Bronchial epithelial cell (primary cell): ENCODE data around the gene PLK1. TPM values are rescaled to one million over a fixed set of nuclear protein-coding genes. Genes with fewer than 3 reads are reported as not detected.

Source experiments
- DNase-seq: peaks from one replicate; pipeline ENCODE4 v3.0.0-alpha.2; 2010; ENCODE audit warnings: low read depth
- FAIRE-seq: peaks from 2 replicates; lab custom pipeline; 2011; peaks lifted over from hg19 to GRCh38; lab: Jason Lieb, UNC
- H3K27me3 ChIP-seq: 2 replicates; pipeline ENCODE4 v1.5.1; 2011; ENCODE audit warnings: low read length; ENCODE audit not compliant: control insufficient read depth, insufficient read depth
- H3K36me3 ChIP-seq: 2 replicates; pipeline ENCODE4 v1.5.1; 2011; ENCODE audit warnings: low read length; ENCODE audit not compliant: control insufficient read depth, insufficient read depth
- H3K4me3 ChIP-seq: 2 replicates; pipeline ENCODE4 v1.5.1; 2011; ENCODE audit warnings: mild to moderate bottlenecking, low read depth, low read length, control low read depth
- total RNA-seq: library from RNA; depleted of rRNA; stranded (reverse); fragments of >200 nt; gene quantifications from 2 replicates; pipeline ENCODE4 v1.2.1, GENCODE V29; 2014
- TF ChIP-seq, protein P1 (sequence below): IDR thresholded peaks from 2 replicates; pipeline ENCODE4 v1.5.1; 2011; ENCODE audit warnings: mild to moderate bottlenecking, moderate library complexity, low read length, control low read depth, inconsistent platforms; ENCODE audit not compliant: insufficient read depth, severe bottlenecking

PLK1 gene
- total RNA-seq, 1 donor from 2014 or later, result 1.3 TPM

- no peaks in the 10 kb centered on the region for H3K27me3 ChIP-seq
- H3K4me3 ChIP-seq, result no peak overlapping the region
- DNase-seq (no peak), FAIRE-seq (no peak)
- TF ChIP-seq, protein P1, sequence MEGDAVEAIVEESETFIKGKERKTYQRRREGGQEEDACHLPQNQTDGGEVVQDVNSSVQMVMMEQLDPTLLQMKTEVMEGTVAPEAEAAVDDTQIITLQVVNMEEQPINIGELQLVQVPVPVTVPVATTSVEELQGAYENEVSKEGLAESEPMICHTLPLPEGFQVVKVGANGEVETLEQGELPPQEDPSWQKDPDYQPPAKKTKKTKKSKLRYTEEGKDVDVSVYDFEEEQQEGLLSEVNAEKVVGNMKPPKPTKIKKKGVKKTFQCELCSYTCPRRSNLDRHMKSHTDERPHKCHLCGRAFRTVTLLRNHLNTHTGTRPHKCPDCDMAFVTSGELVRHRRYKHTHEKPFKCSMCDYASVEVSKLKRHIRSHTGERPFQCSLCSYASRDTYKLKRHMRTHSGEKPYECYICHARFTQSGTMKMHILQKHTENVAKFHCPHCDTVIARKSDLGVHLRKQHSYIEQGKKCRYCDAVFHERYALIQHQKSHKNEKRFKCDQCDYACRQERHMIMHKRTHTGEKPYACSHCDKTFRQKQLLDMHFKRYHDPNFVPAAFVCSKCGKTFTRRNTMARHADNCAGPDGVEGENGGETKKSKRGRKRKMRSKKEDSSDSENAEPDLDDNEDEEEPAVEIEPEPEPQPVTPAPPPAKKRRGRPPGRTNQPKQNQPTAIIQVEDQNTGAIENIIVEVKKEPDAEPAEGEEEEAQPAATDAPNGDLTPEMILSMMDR, result no peak
- peaks cover 23% of the 10 kb centered on the region for H3K36me3 ChIP-seq
These were observed 13.6 kb downstream of the PLK1 start for GRCh38 chr16:23692190-23692837.

GRCh38 chr16:23694265-23694643, 15.6 kb downstream of the PLK1 start:
- FAIRE-seq, result no peak
- no peak for DNase-seq
- H3K36me3 ChIP-seq, result peaks cover 12% of the 10 kb centered on the region
- no peaks in the 10 kb centered on the region for H3K27me3 ChIP-seq
- TF ChIP-seq, protein P1, result no peak
- H3K4me3 ChIP-seq, result no peak overlapping the region

- TF ChIP-seq, protein P1, result no peak
- Histone ChIP-seq H3K4me3 (no peak overlapping the region), H3K36me3 (peaks cover 8% of the 10 kb centered on the region), H3K27me3 (no peaks in the 10 kb centered on the region)
- DNase-seq (no peak), FAIRE-seq (no peak)
These were observed 16.1 kb downstream of the PLK1 start for GRCh38 chr16:23694644-23695373.

DNA sequence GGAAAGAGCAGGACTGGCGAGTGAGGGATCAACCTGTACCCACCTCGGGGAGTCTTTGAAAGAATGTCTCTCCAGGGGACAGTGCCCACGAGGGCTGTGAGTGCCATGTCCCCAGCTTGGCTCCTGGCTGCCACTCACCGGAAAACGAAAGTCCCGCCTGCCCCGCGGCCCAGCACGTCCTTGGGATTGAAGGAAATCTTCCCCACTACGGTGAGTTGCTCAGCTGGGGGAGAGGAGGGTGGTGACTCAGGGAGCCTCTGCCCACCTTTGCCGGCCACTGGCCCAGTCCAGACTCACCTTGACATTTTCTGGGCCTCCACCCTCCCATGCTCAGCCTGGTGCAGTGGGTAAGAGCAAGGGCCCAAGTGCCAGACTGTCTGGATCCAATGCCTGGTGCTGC, 17.1 kb downstream of the PLK1 start:
- TF ChIP-seq, protein P1, result no peak
- no peaks in the 10 kb centered on the region for H3K27me3 ChIP-seq
- FAIRE-seq (no peak), DNase-seq (no peak)
- no peak overlapping the region for H3K4me3 ChIP-seq
- peaks cover 1% of the 10 kb centered on the region for H3K36me3 ChIP-seq

DNA sequence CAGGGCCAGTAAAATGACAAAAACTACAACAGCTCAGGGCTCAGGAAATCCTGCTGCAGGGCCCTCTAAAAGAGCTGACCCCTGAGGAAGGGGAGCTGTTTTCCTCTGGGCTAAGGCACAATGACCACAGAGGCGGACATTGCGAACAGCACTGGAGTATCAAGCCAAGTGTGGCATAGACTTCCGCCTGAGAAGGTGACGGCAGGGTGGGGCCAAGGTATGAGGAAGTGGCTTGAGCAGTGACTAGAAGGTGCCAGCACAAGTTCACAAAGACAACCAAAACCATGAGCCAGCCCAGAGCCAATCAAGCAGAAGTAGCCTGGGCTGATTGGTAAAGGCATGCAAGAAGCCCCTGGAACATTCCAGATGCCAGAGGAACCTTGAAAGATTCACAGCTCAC, 20.4 kb downstream of the PLK1 start:
- H3K4me3 ChIP-seq, result no peak overlapping the region
- no peaks in the 10 kb centered on the region for H3K36me3 ChIP-seq
- peak; percentile 43 for FAIRE-seq
- H3K27me3 ChIP-seq, result no peaks in the 10 kb centered on the region
- DNase-seq, result peak; percentile 38
- TF ChIP-seq, protein P1, result no peak
